Motor neuron (in vitro differentiated cells): ENCODE measurements around the gene ELOB. TPM values are rescaled to one million over a fixed set of nuclear protein-coding genes. Genes with fewer than 3 reads are reported as not detected.

Experiments used
- ATAC-seq, 8 experiments: fragments of 200-7000 bp; cut with Tn5 transposase; replicated peaks in 6 of 8; 2 replicates each; pipeline ENCODE4 v1.8.0; 2021; ENCODE audit warnings: mild to moderate bottlenecking in 8 of 8, moderate library complexity in 8 of 8
- H3K27ac ChIP-seq, 2 donors: fragments of 250-450 bp; sonication (Bioruptor Pico); 2 replicates each; pipeline ENCODE4 v1.9.0; 2021; ENCODE audit warnings: antibody characterized with exemption in 2 of 2, mild to moderate bottlenecking in 2 of 2, moderate library complexity in 1 of 2
- H3K4me1 ChIP-seq, 2 donors: fragments of 250-450 bp; sonication (Bioruptor Pico); replicated peaks in 1 of 2; 2 replicates each; pipeline ENCODE4 v1.6.1; 2021; ENCODE audit warnings: antibody characterized with exemption in 2 of 2, mild to moderate bottlenecking in 2 of 2, moderate library complexity in 1 of 2
- H3K4me3 ChIP-seq, 5 donors: fragments of 250-450 bp; sonication (Bioruptor Pico); 2 replicates each; pipeline ENCODE4 v1.9.0; 2021; ENCODE audit warnings: antibody characterized with exemption in 5 of 5, mild to moderate bottlenecking in 5 of 5, moderate library complexity in 4 of 5
- WGBS, 10 experiments: fragments of 450-650 bp; shearing (Covaris generic); methylation state at CpG; one replicate each; pipeline ENCODE4 v1.0.0; 2022; 5-methylcytosine and 5-hydroxymethylcytosine counted together
- in situ Hi-C, 9 experiments: fragments of 400-800 bp; cut with MboI; loops; one replicate each; pipeline ENCODE4 v1.15.0; 2021; ENCODE audit warnings: low sequenced_read_pairs in 9 of 9, low pct_unique_long_range_greater_than_20kb in 2 of 9; ENCODE audit not compliant: unreplicated experiment in 9 of 9
- total RNA-seq, 8 experiments: library from RNA; unstranded; fragments of 300-600 nt; gene quantifications; 2 replicates each; pipeline versions ENCODE4 v1.2.3 to v1.2.4, GENCODE V29; 2022

Gene ELOB
- total RNA-seq, 8 experiments from 2014 or later, result 244 to 395 (median 281) TPM

GRCh38 chr16:2767140-2767731 lies 9.8 kb downstream of the ELOB start:
- 70 to 100% (median 96%) methylated on average over 1 to 11 of the region's 19 CpGs; no CpG with 5 or more reads in 3 of the 10 experiments for WGBS, 10 experiments
- Histone ChIP-seq H3K27ac (no peak overlapping the region), H3K4me3 (no peak overlapping the region), H3K4me1 (no peaks in the 10 kb centered on the region)
- in situ Hi-C loops, result no loop called here
- ATAC-seq, result no peak

- no peak for ATAC-seq
- 91 to 100% (median 96%) methylated on average over 3 to 31 of the region's 44 CpGs; no CpG with 5 or more reads in 2 of the 10 experiments for WGBS, 10 experiments
- Histone ChIP-seq H3K4me3 (no peak overlapping the region), H3K27ac (no peak overlapping the region), H3K4me1 (no peaks in the 10 kb centered on the region)
- in situ Hi-C loops, result no loop called here
These were observed 10.5 kb downstream of the ELOB start for GRCh38 chr16:2766430-2767139.

DNA sequence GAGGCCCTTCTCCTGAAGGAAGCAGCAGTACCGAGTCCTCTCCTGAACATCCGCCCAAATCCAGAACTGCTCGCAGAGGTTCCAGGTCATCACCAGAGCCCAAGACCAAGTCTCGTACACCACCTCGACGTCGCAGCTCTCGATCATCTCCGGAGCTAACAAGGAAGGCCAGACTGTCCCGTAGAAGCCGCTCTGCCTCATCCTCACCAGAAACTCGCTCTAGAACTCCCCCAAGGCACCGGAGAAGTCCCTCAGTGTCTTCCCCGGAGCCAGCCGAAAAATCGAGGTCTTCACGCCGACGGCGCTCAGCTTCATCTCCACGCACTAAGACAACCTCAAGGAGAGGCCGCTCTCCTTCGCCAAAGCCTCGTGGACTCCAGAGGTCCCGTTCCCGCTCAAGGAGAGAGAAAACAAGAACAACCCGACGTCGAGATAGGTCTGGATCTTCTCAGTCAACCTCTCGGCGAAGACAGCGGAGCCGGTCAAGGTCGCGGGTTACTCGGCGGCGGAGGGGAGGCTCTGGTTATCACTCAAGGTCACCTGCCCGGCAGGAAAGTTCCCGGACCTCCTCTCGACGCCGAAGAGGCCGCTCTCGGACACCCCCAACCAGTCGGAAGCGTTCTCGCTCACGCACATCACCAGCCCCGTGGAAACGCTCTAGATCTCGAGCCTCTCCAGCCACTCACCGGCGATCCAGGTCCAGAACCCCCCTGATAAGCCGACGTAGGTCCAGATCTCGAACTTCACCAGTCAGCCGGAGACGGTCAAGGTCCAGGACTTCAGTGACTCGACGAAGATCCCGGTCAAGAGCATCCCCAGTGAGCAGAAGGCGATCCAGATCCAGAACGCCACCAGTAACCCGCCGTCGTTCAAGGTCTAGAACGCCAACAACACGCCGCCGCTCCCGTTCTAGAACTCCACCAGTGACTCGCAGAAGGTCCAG lies 11.3 kb downstream of the ELOB start:
- Histone ChIP-seq H3K4me3 (no peak overlapping the region), H3K4me1 (no peaks in the 10 kb centered on the region), H3K27ac (no peak overlapping the region)
- in situ Hi-C loops, result no loop called here
- ATAC-seq, result no peak
- WGBS, 10 experiments, result 90 to 100% (median 98%) methylated on average over 2 to 49 of the region's 73 CpGs; no CpG with 5 or more reads in 2 of the 10 experiments

DNA sequence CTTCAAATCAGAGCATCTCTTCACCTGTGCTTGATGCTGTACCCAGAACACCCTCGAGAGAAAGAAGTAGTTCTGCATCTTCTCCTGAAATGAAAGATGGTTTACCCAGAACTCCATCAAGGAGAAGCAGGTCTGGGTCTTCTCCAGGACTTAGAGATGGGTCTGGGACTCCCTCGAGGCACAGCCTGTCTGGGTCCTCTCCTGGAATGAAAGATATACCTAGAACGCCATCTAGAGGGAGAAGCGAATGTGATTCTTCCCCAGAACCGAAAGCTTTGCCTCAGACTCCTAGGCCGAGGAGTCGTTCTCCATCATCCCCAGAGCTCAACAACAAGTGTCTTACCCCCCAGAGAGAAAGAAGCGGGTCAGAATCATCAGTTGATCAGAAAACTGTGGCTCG lies 12.4 kb downstream of the ELOB start:
- in situ Hi-C loops, result no loop called here
- ATAC-seq, result no peak
- Histone ChIP-seq H3K4me3 (no peak overlapping the region), H3K27ac (no peak overlapping the region), H3K4me1 (no peaks in the 10 kb centered on the region)
- WGBS, 10 experiments, result 80 to 100% (median 100%) methylated on average over 1 to 8 of the region's 9 CpGs; no CpG with 5 or more reads in 3 of the 10 experiments

GRCh38 chr16:2763173-2763572 lies 13.9 kb downstream of the ELOB start:
- Histone ChIP-seq H3K4me1 (no peaks in the 10 kb centered on the region), H3K4me3 (no peak overlapping the region), H3K27ac (no peak overlapping the region)
- in situ Hi-C loops, result no loop called here
- no peak for ATAC-seq
- 93 to 100% (median 100%) methylated on average over 1 to 4 of the region's 6 CpGs; no CpG with 5 or more reads in 4 of the 10 experiments for WGBS, 10 experiments

GRCh38 chr16:2762711-2763110 lies 14.4 kb downstream of the ELOB start:
- Histone ChIP-seq H3K4me3 (no peak overlapping the region), H3K27ac (no peak overlapping the region), H3K4me1 (no peaks in the 10 kb centered on the region)
- in situ Hi-C loops, result no loop called here
- 60 to 100% (median 100%) methylated on average over 1 to 10 of the region's 13 CpGs; no CpG with 5 or more reads in 1 of the 10 experiments for WGBS, 10 experiments
- no peak for ATAC-seq

GRCh38 chr16:2761886-2762583 lies 15.0 kb downstream of the ELOB start:
- 94 to 100% (median 100%) methylated on average over 1 to 13 of the region's 42 CpGs; no CpG with 5 or more reads in 4 of the 10 experiments for WGBS, 10 experiments
- in situ Hi-C loops, result no loop called here

GRCh38 chr16:2761472-2761871 lies 15.6 kb downstream of the ELOB start:
- in situ Hi-C loops, result no loop called here
- 80 to 100% (median 96%) methylated on average over 1 to 6 of the region's 10 CpGs; no CpG with 5 or more reads in 2 of the 10 experiments for whole genome bisulfite sequencing, 10 experiments
- H3K27ac ChIP-seq, result no peak overlapping the region
- H3K4me1 ChIP-seq, result no peaks in the 10 kb centered on the region
- peak in 2 of 8 experiments; percentile 8 to 9 for ATAC-seq
- no peak overlapping the region for H3K4me3 ChIP-seq

More at GRCh38 chr16:2761886-2762583, 15.0 kb downstream of the ELOB start:
- H3K4me1 ChIP-seq, result no peaks in the 10 kb centered on the region
- H3K27ac ChIP-seq, result no peak overlapping the region
- H3K4me3 ChIP-seq, result no peak overlapping the region
- peak in 4 of 8 experiments; percentile 7 to 22 (median 15) for ATAC-seq

DNA sequence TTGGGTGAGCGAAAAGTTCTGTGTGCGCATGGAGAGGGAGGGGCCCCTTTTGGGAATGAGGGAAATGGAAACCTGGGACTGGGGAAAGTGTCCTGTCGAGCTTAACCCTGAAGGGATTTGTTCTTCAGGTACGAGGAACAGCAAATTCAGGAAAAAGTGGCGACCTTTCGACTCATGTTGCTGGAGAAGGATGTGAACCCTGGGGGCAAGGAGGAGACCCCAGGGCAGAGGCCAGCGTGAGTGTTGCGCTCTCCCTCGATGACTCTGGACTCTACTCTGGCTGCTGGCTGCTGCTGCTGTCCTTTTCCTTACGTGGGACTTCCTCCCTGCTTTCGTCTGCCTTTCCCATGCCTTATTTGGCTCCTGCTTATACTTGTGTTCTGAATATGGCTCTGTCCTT lies 19.7 kb downstream of the ELOB start:
- Histone ChIP-seq H3K27ac (no peak overlapping the region), H3K4me1 (peaks cover 9 to 10% of the 10 kb centered on the region in 2 donors), H3K4me3 (no peak overlapping the region)
- ATAC-seq, result no peak
- in situ Hi-C loops, result no loop called here
- WGBS, 10 experiments, result 74 to 100% (median 94%) methylated on average over 2 to 11 of the region's 11 CpGs; no CpG with 5 or more reads in 1 of the 10 experiments

- Histone ChIP-seq H3K27ac (no peak overlapping the region), H3K4me1 (peaks cover 10 to 14% of the 10 kb centered on the region in 2 donors), H3K4me3 (no peak overlapping the region)
- in situ Hi-C loops, result no loop called here
- 49 to 100% (median 87%) methylated on average over 1 to 8 of the region's 30 CpGs; no CpG with 5 or more reads in 2 of the 10 experiments for WGBS, 10 experiments
- no peak for ATAC-seq
These were observed 20.6 kb downstream of the ELOB start for GRCh38 chr16:2756288-2757015.

GRCh38 chr16:2755158-2755557 lies 21.9 kb downstream of the ELOB start:
- in situ Hi-C loops, result no loop called here
- Histone ChIP-seq H3K27ac (no peak overlapping the region), H3K4me3 (peak overlapping the region in 1 of 5 donors; percentile 87), H3K4me1 (peaks cover 19 to 20% of the 10 kb centered on the region in 2 donors)
- ATAC-seq, result no peak
- 13 to 89% (median 69%) methylated on average over 2 to 3 of the region's 3 CpGs for WGBS, 10 experiments

GRCh38 chr16:2753733-2754020 lies 23.4 kb downstream of the ELOB start:
- WGBS, 10 experiments, result 0 to 7% (median 0%) methylated on average over 2 to 7 of the region's 7 CpGs; no CpG with 5 or more reads in 1 of the 10 experiments
- peak overlapping the region; percentile 54 to 97 (median 87) for H3K4me3 ChIP-seq
- in situ Hi-C loops, result no loop called here
- peaks cover 19 to 20% of the 10 kb centered on the region in 2 donors for H3K4me1 ChIP-seq
- ATAC-seq, result no peak
- H3K27ac ChIP-seq, result peak overlapping the region; percentile 99 to 100
